HepG2 (cell line): ENCODE results near the gene CCS. TPM values are rescaled to one million over a fixed set of nuclear protein-coding genes. Genes with fewer than 3 reads are reported as not detected.
A peak's percentile ranks its signal among the peaks of the same experiment; 100 is the strongest.

ENCODE experiments used
- NRL ChIP-seq: sonication (generic); formaldehyde crosslinking; IDR thresholded peaks from 2 replicates; pipeline ENCODE4 v1.5.0; 2020; ENCODE audit warnings: missing genetic modification reagents, mild to moderate bottlenecking, moderate library complexity, borderline replicate concordance
- PAWR ChIP-seq: sonication (generic); formaldehyde crosslinking; IDR thresholded peaks from 2 replicates; pipeline ENCODE4 v1.4.0; 2020; ENCODE audit warnings: missing genetic modification reagents, mild to moderate bottlenecking, borderline replicate concordance
- ZNF547 ChIP-seq: sonication (generic); formaldehyde crosslinking; IDR thresholded peaks from 2 replicates; pipeline ENCODE4 v1.5.1; 2020; ENCODE audit warnings: mild to moderate bottlenecking, missing genetic modification reagents
- ZNF674 ChIP-seq: sonication (generic); formaldehyde crosslinking; IDR thresholded peaks from 2 replicates; pipeline ENCODE4 v1.5.0; 2020; ENCODE audit warnings: low read depth, mild to moderate bottlenecking, missing genetic modification reagents
- polyA plus RNA-seq, 8 experiments: library from polyadenylated mRNA; depleted of rRNA in 3 of 8; stranded (reverse) in 7 of 8; unstranded in 1 of 8; fragments of >200 nt; fragmentation: Illumina TruSeq in 4 of 8; extraction: Trizol in 4 of 8; gene quantifications; 2 replicates each; pipeline versions ENCODE4 v1.2.1 to v1.2.3, GENCODE V29; 2011 to 2016; ENCODE audit warnings: low read depth in 4 of 8, missing spikeins in 1 of 8, mixed read lengths in 1 of 8; ENCODE audit not compliant: insufficient read depth in 1 of 8
- total RNA-seq, 5 experiments: library from RNA; depleted of rRNA; stranded (reverse); fragments of >200 nt; fragmentation: Illumina TruSeq; extraction: Trizol; gene quantifications; 2 replicates each; pipeline ENCODE4 v1.2.3, GENCODE V29; 2016; ENCODE audit warnings: low read depth in 1 of 5
- TF ChIP-seq, protein P1 (sequence below): sonication (generic); formaldehyde crosslinking; IDR thresholded peaks from 2 replicates; pipeline ENCODE4 v1.5.1; 2020; ENCODE audit warnings: mild to moderate bottlenecking, missing genetic modification reagents, borderline replicate concordance
- TF ChIP-seq, protein P2 (sequence below): sonication (generic); formaldehyde crosslinking; IDR thresholded peaks from 2 replicates; pipeline ENCODE4 v1.5.0; 2020; ENCODE audit warnings: missing genetic modification reagents
- TF ChIP-seq, protein P3 (sequence below): sonication (generic); formaldehyde crosslinking; IDR thresholded peaks from 2 replicates; pipeline ENCODE4 v1.4.0; 2020; ENCODE audit warnings: missing genetic modification reagents

The CCS gene
- total and polyA plus RNA-seq, 2 of the 13 experiments (the other 11 are each of a cell fraction or from before 2014, with no cell fraction given) = 25.4 to 44.6 TPM

DNA sequence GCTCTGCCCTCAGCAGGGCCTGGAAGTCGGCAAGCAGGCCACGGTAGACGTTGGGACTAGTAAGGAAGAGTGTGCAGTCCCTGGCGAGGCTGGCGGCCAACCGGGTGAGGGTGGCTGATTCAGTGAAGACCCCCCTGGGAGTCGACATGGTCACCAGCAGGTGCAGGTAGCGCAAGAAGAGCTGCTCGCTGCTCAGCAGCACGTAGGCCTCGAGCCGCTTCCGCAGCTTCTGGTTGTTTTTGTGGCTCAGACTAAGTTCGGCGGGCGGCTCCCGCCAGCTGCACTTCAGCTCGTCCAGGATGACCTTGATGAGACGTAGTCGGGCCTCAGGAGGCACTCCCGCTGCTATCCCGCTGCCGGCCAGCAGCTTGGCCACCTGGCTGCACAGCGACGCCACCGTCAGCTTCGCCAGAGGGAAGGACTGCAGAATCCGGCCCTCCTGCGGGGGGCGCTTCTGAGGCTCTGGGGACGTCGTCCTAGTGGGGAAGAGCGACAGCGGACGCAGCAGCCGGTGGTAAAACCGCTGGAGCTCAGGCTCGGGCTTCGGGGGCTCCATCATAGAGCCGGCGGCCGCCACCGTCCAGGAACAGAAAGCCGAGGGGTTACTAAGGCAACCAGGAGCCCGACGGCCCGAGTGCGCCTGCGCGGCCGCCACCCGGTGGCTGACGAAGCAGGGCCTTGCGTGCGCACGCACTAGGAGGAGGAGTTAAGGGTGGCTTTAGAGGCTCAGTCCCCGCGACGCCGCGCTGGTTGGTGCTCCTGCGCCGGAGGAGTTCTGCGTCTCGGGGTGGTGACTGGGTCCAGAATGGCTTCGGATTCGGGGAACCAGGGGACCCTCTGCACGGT lies at the start of gene CCS, which contains the start of gene CCDC87 (continued):
- TF ChIP-seq, protein P1, sequence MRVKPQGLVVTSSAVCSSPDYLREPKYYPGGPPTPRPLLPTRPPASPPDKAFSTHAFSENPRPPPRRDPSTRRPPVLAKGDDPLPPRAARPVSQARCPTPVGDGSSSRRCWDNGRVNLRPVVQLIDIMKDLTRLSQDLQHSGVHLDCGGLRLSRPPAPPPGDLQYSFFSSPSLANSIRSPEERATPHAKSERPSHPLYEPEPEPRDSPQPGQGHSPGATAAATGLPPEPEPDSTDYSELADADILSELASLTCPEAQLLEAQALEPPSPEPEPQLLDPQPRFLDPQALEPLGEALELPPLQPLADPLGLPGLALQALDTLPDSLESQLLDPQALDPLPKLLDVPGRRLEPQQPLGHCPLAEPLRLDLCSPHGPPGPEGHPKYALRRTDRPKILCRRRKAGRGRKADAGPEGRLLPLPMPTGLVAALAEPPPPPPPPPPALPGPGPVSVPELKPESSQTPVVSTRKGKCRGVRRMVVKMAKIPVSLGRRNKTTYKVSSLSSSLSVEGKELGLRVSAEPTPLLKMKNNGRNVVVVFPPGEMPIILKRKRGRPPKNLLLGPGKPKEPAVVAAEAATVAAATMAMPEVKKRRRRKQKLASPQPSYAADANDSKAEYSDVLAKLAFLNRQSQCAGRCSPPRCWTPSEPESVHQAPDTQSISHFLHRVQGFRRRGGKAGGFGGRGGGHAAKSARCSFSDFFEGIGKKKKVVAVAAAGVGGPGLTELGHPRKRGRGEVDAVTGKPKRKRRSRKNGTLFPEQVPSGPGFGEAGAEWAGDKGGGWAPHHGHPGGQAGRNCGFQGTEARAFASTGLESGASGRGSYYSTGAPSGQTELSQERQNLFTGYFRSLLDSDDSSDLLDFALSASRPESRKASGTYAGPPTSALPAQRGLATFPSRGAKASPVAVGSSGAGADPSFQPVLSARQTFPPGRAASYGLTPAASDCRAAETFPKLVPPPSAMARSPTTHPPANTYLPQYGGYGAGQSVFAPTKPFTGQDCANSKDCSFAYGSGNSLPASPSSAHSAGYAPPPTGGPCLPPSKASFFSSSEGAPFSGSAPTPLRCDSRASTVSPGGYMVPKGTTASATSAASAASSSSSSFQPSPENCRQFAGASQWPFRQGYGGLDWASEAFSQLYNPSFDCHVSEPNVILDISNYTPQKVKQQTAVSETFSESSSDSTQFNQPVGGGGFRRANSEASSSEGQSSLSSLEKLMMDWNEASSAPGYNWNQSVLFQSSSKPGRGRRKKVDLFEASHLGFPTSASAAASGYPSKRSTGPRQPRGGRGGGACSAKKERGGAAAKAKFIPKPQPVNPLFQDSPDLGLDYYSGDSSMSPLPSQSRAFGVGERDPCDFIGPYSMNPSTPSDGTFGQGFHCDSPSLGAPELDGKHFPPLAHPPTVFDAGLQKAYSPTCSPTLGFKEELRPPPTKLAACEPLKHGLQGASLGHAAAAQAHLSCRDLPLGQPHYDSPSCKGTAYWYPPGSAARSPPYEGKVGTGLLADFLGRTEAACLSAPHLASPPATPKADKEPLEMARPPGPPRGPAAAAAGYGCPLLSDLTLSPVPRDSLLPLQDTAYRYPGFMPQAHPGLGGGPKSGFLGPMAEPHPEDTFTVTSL = peak; percentile 32; the same call in 1 of the 2 replicates
- TF ChIP-seq, protein P2, sequence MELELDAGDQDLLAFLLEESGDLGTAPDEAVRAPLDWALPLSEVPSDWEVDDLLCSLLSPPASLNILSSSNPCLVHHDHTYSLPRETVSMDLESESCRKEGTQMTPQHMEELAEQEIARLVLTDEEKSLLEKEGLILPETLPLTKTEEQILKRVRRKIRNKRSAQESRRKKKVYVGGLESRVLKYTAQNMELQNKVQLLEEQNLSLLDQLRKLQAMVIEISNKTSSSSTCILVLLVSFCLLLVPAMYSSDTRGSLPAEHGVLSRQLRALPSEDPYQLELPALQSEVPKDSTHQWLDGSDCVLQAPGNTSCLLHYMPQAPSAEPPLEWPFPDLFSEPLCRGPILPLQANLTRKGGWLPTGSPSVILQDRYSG (CRISPR knock-in tag) = 0 out of 2 replicates have a peak, but pooled peaks have one; percentile 6
- TF ChIP-seq, protein P3, sequence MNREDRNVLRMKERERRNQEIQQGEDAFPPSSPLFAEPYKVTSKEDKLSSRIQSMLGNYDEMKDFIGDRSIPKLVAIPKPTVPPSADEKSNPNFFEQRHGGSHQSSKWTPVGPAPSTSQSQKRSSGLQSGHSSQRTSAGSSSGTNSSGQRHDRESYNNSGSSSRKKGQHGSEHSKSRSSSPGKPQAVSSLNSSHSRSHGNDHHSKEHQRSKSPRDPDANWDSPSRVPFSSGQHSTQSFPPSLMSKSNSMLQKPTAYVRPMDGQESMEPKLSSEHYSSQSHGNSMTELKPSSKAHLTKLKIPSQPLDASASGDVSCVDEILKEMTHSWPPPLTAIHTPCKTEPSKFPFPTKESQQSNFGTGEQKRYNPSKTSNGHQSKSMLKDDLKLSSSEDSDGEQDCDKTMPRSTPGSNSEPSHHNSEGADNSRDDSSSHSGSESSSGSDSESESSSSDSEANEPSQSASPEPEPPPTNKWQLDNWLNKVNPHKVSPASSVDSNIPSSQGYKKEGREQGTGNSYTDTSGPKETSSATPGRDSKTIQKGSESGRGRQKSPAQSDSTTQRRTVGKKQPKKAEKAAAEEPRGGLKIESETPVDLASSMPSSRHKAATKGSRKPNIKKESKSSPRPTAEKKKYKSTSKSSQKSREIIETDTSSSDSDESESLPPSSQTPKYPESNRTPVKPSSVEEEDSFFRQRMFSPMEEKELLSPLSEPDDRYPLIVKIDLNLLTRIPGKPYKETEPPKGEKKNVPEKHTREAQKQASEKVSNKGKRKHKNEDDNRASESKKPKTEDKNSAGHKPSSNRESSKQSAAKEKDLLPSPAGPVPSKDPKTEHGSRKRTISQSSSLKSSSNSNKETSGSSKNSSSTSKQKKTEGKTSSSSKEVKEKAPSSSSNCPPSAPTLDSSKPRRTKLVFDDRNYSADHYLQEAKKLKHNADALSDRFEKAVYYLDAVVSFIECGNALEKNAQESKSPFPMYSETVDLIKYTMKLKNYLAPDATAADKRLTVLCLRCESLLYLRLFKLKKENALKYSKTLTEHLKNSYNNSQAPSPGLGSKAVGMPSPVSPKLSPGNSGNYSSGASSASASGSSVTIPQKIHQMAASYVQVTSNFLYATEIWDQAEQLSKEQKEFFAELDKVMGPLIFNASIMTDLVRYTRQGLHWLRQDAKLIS (CRISPR knock-in tag) = no peak; the same call in 1 of the 2 replicates
- TF ChIP-seq ZNF547 (CRISPR knock-in tag) (peak; percentile 60), ZNF674 (CRISPR knock-in tag) (0 out of 2 replicates have a peak, but pooled peaks have one; percentile 40), NRL (CRISPR knock-in tag) (peak; percentile 92), PAWR (CRISPR knock-in tag) (no peak)
